ENCODE measurements around the gene L3MBTL1.

The L3MBTL1 gene

DNA sequence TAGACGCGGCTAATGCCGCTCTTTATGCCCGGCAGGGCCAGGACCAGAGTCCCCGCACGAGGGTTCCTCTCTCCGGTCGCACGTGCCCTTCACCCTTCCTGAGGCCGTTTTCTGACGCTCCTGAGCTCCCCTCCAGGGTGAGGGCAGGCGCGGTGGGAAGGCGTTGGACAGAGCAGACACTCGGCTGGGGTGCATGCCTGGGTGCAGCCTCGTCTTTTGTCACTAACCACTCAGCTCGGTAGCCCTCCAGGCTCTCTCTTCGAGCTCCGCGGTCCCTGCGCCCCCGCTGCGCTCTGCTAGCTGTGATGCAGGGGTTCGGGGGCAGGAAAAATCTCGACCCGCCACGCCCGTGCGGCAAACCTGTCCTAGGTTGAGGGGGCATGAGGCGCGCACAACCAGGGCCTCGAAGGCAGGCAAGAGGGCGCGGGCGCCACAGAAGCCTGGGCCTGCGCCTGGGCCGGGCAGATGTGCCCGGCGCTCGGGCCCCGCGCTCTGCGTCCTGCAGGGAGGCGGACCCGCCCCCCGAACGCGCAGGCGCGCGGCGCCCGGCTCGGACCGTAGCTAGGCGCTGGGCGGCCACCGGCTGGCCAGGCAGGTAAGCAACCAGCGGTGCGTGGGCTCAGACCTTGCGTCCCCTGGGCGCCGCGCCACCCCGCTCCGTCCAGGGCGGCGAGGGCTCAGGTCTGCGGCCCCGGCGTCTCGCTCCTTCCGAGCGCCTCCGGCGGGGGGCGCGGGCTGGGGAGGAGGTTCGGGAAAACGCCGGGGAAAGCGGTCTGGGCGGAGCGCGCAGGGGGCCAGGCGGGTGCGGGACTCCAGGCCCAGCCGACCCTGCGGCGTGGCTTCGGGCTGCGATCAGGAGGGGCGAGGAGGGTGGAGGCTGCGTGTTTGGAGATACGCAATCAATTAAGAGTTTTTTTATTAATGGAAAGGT lies at the start of gene L3MBTL1:
TSS of gene L3MBTL1 (plus strand) at position 548 of the 931 bp plus-strand sequence. CDS start 5,807 bp downstream, outside the sequence.
- DNase-seq (ENCODE audit: low read depth in 2 of 2, low spot score in 1 of 2) = no peak

DNA sequence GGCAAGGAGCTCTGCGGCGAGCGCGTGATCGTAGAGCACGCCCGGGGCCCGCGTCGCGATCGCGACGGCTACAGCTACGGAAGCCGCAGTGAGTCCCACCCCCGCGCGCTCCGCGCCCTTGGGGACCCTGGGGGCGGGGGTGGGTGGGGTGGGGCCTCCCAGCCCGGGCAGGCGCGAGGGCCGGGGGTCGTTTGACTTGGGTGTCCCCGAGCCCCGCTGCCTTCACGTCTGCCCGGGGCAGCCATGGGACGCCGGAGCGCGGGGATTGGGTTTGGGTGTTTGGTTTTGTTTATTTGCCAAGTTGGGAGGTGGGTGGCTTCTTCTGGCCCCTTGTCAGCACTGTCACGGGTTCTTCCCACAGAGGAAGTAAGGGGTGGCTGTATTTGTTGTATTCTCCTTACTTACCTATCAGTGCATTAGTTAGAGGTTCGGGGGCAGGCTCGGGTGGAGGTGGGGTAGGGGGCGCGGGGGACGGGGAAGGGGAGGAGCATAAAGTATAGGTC lies 49.0 kb upstream of the L3MBTL1 start:
- DNase-seq (ENCODE audit: low read depth in 2 of 2, low spot score in 1 of 2) = no peak

DNA sequence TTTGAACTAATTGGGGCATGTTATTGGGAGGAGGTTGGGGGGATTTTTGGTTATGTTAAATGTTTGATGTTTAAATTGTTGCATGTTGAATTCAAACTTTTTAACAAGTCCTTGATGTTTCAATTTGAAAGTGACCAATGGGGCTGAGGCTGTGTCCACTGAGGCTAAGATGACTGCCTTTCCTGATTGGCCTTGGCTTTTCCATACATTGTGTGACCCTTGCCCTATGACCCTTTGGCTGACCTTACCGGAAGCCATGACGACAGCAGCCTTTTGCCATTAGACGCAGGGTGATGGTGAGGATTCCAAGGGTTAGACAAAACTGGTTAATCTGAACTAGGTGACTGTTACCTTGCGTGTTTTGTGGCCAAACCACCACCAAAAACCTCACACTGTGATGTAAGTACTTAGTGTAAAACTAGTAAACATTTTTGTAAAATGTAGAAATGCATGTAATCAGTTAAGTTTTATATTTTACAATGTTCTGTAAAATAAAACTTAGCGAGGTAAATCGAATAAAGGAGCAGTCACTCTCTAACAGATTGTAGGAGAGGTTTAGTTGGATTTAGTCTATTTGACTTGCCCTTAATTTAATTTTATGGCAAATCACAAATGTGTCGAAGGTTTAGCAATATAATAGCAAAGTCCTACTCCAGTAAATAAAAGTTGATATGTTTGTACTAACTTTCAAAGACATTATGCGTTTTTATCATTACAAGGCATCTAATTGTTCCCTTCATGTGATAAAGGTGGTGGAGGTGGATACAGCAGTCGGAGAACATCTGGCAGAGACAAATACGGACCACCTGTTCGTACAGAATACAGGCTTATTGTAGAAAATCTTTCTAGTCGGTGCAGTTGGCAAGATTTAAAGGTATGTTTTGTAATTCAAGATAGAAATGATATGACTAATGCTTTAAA lies 48.2 kb upstream of the L3MBTL1 start:
- DNase-seq (ENCODE audit: low read depth in 2 of 2, low spot score in 1 of 2) = no peak

DNA sequence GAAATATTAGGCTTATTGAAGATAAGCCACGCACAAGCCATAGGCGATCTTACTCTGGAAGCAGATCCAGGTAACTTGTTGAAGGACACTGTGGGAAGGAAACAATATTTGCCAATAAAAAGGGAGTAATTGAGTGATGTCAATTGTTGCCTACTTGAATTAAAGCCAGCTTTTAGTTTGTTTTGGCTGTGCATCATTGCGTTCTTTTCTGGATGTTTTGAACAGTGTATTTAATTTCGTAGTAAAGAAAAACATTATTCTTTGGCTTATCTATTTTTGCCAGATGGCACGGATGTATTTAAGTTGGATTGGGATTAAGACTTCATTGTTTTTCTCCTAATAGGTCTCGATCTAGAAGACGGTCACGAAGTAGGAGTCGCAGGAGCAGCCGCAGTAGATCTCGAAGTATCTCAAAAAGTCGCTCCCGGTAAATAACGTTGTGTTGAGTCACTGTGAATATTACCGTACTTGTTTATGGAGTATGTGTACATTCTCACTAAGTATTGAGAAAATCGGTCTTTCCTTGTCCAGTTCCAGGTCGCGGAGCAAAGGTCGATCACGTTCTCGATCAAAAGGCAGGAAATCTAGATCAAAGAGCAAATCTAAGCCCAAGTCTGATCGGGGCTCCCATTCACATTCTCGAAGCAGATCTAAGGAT lies 47.2 kb upstream of the L3MBTL1 start:
- DNase-seq (ENCODE audit: low read depth in 2 of 2, low spot score in 1 of 2) = no peak

DNA sequence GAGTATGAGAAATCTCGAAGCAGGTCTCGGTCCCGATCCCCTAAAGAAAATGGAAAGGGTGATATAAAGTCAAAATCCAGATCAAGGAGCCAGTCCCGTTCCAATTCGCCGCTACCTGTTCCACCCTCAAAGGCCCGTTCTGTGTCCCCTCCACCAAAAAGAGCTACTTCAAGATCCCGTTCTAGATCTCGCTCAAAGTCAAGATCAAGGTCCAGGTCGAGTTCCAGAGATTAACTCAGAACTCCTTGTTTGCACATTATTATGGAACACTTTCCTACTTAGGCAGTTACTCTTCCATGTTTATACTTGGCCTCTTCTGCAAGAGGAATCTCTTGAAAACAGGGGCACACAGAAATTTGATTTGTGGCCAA lies 46.7 kb upstream of the L3MBTL1 start:
- DNase-seq (ENCODE audit: low read depth in 2 of 2, low spot score in 1 of 2) = no peak

DNA sequence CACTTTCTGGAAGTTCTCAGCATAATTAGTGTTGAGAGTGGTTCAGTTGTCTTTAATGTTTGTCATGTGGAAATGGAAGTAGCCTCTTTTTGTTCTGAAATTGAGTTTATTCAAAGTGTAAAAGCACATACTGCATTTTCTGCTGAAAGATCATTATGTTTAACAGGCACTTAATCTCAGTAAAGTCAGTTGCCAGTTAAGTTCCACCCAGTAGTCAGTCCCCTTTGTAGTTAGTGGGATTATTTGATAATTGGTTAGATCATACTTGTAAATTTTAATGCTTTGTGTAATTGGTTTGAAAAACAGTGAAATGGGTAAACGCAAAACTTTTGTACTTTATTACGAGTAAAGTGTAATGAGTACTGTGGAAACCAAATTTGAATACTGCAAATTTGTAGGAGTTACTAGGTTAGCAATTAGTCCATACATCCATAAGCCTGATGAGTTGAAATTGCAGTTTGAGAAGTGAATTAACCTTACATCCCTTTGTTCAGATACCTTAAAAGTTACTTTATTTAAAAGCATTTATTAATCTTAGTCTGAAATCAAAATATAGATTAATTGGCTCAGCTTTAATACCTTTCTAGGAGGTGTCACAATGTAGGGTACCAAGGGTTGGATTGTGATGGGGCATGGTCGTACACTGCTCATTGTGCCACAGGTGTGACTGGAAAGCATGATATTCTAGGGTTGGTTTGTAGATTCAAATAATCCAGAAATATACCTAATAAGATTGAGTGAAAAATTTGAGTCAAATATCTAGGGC lies 45.4 kb upstream of the L3MBTL1 start:
- no peak for DNase-seq (ENCODE audit: low read depth in 2 of 2, low spot score in 1 of 2)

DNA sequence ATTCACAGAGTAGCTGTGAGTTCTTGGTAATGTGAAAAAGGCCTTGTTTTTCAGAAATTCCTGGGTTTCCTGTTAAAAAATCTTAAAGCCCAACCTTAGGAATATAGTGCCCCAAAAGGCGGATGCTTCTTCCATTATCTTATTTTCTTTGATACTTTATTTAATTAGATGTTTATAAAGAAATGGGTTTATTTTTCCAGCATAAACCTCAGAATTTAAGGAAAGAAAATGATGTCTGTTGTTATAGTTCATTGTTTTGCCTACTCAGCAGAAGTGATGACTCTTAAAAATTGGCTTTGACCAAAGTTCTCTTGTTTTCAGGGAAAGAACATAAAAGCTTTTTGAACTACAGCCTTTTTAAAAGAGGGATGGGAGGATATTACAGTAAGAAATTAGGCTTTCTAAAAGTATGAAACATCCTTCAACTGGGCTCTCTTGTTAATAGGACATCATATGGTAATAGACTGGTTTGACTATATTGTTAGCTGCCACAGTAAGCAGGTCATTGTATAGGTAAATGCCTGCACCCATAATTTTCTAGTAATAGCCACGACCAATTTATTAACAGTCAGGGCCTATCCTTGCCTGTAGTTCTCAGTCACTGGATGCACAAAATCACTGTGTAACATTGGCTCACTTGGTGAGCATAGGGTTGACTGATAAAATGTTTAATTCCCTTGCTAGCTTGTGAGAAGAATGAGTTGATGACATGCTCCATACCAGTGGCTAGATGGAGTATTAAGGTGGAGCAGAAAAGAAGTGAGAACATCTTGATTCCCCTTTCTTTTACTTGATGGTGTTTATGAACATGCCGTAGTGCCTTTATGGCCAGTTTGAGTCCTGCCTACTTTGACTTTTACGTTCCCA lies 44.6 kb upstream of the L3MBTL1 start:
- no peak for DNase-seq (ENCODE audit: low read depth in 2 of 2, low spot score in 1 of 2)

DNA sequence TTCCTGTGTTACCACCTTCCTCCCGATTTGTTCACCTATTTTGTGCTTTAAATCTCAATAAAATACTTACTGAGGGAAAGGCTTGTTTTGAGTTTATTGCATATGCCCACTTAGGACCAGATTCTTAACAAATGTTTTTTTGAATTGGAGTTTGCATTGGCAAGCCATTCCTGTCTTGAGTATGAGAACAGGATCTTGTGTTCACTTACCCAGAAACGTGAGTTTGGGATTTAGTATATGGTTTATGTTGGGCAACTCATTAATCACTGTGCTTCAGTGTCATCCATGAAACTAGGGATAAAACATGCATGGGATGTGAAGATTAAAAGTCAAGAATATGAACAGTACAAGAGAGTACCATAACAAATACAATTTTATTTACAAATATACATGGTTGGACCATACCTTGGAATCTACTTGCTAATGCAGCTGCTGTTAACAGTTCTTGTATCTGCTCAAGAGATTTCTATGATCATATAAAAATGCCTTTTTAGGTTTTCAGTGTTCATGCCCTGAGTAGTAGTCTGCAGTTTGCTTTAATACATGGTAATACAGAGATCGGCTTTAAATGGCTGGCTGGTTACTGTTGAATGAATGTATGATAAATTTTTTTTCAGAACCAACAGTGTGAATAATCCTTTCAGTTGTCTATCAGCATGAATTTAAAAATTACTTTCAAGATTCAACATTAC lies 43.8 kb upstream of the L3MBTL1 start:
- DNase-seq (ENCODE audit: low read depth in 2 of 2, low spot score in 1 of 2) = no peak

DNA sequence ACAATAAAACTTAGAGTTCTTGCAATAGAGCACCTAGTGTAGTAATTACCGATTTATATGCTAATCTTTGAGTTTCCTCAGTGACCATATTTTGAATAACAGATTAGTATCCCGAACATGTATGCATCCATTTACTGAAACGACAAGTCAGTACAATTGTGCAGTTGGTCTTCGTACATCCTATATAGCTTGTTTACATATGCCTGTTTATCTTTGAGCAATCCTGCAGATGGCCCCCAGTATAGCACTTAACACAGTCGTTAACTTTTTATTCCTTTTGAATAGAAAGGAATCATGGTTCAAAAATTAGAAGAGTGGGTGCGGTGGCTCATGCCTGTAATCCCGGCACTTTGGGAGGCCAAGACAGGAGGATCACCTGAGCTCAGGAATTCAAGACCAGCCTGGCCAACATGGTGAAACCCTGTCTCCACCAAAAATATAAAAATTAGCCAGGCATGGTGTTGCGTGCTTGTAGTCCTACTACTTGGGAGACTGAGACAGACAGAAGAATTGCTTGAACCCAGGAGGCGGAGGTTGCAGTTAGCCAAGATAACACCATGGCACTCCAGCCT lies 43.2 kb upstream of the L3MBTL1 start:
- DNase-seq (ENCODE audit: low read depth in 2 of 2, low spot score in 1 of 2) = no peak

DNA sequence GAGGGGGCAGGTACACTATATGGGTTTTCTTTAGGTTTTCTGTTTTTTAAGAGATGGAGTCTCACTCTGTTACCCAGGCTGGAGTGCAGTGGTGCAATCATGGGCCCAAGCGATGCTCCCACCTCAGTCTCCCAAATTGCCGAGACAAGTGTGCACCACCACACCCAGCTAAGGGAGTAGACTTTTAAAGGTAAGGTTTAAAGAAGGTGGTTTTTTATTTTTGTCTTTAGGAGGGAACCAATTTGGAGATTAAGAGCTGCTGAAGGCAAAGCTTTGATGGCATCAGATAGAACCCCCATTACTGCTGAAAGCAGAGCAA lies 41.9 kb upstream of the L3MBTL1 start:
- DNase-seq (ENCODE audit: low read depth in 2 of 2, low spot score in 1 of 2) = no peak

DNA sequence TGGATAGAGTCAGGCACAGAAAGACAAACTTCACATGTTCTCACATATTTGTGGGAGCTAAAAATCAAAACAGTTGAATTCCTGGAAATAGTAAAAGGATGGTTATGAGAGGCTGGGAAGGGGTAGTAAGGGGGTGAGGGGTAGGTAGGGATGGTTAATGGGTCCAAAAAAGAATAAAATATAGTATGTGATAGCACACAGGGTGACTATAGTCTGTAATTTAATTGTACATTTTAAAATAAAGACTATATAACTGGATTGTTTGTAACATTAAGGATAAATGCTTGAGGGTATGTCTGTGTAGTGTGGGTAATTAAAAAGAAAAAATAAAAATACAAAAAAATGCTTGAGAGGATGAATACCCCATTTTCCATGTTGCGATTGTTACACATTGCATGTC lies 39.9 kb upstream of the L3MBTL1 start:
- DNase-seq (ENCODE audit: low read depth in 2 of 2, low spot score in 1 of 2) = no peak

DNA sequence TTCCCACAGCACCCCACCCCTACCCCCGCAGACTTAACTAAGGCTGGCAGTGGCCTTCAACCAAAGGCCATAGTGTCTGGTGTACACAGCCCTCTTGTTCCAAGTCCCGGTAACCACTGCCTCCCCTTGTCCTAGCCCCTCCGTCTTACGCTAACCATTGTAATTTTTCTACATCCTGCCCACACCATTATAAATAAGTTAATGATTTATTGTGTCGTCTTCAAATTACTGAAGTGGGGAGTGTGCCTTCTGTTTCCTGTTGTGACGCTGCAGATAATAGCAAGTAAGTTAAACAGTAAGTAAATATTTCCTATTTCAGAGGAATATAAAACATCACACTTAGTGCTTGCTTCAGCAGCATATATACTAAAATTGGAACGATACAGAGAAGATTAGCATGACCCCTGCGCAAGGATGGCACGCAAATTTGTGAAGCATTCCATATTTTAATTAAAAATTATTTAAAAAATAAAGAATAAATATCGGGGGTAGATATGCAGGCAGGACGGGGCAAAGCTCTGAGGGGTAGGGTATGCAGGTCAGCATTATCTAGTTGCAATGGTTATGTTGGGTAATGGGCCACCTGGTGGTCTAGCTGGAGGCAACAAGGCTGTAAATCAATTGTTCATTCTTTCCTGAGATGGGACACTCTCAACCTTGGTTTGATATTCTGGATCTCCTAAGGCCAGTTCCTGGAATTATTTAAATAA lies 34.7 kb upstream of the L3MBTL1 start:
- no peak for DNase-seq (ENCODE audit: low read depth in 2 of 2, low spot score in 1 of 2)

DNA sequence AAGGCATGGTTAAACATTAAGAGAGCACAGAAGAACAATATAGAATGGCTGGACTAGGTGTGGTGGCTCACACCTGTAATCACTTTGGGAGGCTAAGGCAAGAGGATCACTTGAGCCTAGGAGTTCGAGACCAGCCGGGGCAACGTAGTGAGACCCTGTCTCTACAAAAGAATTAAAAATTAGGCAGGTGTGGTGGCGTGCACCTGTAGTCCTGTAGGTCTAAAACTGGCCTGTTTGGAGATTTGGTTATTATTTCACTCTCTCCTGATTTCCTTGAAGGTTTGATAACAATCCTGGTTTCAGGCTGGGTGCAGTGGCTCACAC lies 34.2 kb upstream of the L3MBTL1 start:
- no peak for DNase-seq (ENCODE audit: low read depth in 2 of 2, low spot score in 1 of 2)

DNA sequence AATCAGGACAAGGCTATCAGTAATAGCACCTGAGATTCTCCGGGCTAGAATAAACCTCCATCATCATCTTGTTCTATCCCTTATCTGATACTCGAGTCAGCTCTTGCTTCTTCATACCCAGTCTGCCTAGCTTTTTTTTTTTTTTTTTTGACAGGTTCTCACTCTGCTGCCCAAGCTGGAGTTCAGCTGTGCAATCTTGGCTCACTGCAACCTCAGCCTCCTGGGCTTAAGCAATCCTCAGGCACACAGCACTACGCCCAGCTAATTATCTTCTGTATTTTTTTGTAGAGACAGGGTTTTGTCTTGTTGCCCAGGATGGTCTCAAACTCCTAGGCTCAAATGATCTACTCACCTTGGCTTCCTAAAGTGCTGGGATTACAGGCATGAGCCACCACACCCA lies 30.3 kb upstream of the L3MBTL1 start:
- no peak for DNase-seq (ENCODE audit: low read depth in 2 of 2, low spot score in 1 of 2)

DNA sequence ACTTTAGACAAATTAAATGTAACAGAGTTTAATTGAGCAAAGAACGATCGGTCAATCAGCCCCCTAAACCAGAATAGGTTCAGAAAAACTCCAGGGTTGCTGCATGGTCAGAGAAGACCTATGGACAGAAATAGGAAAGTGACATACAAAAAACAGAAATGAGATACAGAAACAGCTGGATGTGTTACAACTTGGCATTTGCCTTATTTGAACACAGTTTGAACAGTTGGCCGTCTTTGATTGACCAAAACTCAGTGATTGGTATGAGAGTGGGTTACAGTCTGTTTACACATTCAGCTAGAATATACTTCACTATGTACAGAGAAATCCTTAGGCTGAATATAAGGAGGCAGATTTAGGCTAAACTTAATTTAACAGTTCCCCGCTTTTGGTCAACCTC lies 29.9 kb upstream of the L3MBTL1 start:
- DNase-seq (ENCODE audit: low read depth in 2 of 2, low spot score in 1 of 2) = no peak

DNA sequence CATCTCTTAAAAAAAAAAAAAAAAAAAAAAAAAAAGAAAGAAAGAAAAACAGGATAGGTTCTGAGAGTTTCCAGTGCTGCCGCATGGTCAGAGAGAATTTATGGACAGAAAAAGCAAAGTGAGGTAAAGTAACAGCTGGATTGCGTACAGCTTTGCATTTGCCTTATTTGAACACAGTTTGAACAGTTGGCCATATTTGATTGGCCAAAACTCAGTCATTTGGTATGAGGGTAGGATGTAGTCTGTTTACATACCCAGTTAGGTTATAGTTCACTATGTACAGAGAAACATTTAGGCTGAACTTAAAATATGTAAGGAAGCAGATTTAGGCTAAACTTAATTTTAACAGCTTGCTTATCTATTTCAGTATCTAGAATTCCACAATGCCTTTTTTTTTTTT lies 17.5 kb upstream of the L3MBTL1 start:
- no peak for DNase-seq (ENCODE audit: low read depth in 2 of 2, low spot score in 1 of 2)

DNA sequence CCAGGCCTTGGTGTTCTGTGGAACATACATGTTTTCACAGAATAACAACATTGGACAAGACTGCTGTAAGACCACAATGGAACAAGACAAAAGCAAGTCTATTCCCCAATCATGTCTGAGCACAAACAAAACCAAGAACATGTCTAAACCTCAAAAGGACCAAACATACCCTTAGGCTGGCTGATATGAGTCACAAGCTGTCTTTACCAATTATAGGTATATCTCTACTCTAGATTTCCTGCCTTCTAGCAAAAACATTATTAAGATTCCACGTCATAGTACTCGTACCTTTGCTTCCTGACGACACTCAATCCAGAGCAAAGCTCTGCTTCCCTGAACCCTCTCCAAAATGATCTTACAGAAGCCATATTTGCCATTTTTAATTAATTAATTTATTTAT lies 15.4 kb upstream of the L3MBTL1 start:
- DNase-seq (ENCODE audit: low read depth in 2 of 2, low spot score in 1 of 2) = no peak

DNA sequence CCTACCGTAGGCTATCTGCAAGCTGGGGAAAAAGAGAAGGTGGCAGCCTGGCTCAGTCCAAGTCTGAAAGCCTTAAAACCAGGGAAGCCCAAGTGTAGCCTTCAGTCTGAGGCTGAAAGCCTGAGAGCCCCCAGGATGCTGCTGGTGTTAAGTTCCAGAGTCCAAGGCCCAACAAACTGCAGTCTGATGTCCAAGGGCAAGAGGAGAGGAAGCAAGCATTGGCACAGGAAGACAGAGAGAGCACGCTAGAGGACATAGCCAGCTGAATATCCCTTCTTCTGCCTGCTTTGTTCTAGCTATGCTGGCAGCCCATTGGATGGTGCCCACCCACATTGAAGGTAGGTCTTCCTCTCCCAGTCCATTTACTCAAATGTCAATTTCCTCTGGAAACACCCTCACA lies 12.1 kb upstream of the L3MBTL1 start:
- DNase-seq (ENCODE audit: low read depth in 2 of 2, low spot score in 1 of 2) = no peak

Measured in stimulated activated CD8-positive, alpha-beta memory T cell treated with anti-CD3 and anti-CD28 coated beads, Interleukin-4, amount 100 ng/mL, for 4 hours (primary cell).